ENCODE measurements around the gene DUSP18.
A peak's percentile ranks its signal among the peaks of the same experiment; 100 is the strongest.
"Not testable (repeated sequence)": the region's sequence is repeated elsewhere in the genome, so short reads cannot be mapped to it uniquely, and the experiment has no call there.

The DUSP18 gene

DNA sequence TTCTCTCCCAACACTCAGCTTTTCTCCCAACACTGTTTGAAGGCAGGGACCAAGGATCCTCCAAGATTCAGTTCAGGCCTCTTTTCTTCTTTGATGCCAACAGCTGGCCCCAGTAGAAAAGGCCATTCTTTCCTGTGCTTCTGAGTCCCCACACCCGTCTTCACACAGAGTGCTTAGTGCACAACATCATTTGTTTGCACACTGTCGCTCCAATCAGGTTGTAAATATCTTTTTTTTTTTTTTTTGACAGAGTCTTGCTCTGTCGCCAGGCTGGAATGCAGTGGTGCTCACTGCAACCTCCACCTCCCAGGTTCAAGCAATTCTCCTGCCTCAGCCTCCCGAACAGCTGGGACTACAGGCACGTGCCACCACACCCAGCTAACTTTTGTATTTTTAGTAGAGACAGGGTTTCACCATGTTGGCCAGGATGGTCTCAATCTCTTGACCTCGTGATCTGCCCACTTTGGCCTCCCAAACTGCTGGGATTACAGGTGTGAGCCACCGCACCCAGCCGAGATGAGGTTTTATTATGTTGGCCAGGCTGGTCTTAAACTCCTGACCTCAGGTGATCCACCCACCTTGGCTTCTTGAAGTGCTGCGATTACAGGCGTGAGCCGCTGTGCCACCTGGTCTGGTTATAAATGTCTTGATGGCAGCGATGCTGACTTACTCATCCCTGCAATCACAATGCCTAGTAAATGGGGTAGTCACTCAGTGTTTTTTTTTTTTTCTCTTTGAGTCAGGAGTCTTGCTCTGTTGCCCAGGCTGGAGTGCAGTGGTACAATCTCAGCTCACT lies 12.4 kb upstream of the DUSP18 start:
- not testable (repeated sequence) for DNase-seq (ENCODE audit: low read depth in 2 of 2)

DNA sequence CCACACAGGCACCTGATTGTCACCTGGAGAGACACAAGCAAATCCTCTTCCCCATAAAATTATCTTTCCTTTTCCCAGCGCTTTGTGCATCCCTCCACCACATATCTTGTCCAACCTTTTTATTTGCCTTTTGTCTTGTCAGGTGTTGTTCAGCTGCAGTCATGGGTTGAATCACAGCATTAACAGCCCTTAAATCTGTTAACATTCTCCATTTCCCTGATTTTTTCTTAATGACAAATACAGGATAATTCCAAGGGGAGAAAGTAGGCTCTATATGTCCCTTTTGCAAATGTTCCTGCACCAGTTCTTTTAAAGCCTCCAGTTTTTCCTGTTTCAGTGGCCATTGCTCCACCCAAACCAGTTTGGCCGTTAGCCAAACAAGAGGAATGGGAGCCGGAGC lies 8.9 kb upstream of the DUSP18 start:
- DNase-seq (ENCODE audit: low read depth in 2 of 2), result not testable (repeated sequence)

DNA sequence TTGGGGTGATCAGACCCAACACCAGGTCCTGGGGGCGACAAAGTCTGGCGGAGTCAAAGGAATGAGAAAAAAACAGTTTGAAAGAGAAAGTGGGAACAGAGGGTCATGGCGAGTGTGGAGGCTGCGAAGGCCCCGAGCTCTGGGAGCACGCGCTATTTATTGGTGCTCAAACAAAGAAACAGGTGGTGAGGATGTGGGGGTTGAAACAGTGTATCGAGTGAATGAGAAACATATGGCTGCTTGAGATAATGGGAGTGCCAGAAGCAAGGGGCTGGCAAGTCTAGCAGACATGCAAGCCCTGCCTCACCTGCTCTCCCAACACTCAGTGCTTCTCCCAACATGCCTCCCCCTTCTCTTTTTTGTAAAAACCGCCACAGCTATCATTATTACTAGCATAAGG lies 7.8 kb upstream of the DUSP18 start:
- DNase-seq (ENCODE audit: low read depth in 2 of 2), result no peak

- DNase-seq (ENCODE audit: low read depth in 2 of 2), result no peak
These were observed 6.8 kb upstream of the DUSP18 start for GRCh38 chr22:30674482-30674881.

GRCh38 chr22:30673136-30673535 lies 5.5 kb upstream of the DUSP18 start:
- DNase-seq (ENCODE audit: low read depth in 2 of 2), result no peak

DNA sequence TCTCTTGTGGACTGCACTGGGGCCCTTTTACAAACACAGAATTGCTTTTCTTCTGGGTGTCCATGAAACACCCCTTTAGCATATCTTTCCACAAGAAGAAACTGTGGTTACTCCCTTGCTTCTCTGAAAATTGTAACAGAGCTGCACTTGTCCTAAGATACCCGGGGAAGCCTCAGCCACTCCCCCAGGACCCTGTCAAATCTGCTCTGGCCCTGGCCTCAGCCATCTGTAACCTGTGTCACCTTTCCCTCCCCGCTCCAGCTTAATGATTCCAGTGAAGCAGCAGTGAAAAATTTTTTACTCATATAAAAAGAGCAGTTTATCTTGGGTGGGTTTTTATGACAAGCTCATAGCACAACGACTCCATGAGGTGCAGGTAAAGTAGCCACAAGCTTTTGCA lies 3.4 kb upstream of the DUSP18 start:
- DNase-seq (ENCODE audit: low read depth in 2 of 2), result no peak

DNA sequence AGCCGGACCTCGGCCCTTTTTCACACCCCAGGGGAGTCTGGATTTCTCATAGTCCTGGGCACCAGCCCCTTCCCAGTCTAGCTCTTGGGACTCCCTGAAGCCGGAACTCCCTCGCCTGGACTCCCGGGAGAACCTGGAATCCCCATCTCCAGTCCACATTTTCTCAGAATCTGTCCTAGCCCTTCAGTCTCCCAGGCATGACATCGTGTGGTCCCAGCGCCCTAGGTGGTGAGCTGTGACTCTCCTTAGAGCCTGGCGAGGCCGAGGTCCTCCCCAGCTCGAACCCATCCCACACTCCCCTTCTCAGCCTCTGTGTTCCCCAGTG lies 673 bp upstream of the DUSP18 start:
- DNase-seq (ENCODE audit: low read depth in 2 of 2), result no peak

DNA sequence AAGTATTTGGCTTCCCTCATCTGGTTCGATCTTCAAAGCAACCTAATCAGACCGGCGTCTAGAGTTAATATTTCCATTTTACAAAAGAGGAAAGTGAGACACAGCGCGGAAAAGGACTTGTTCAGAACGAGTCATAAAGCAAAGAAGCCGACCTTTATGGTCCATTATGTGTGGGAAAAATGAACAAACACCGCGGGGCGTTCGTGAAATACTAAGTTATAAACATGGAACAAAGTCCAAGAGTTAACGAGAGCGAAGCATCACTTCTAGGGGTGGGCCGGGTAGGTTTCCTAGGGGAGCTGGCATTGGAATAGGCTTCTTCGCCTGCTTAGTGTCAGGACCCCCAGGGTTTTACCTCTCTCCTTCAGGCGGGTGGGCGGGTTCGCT lies 575 bp downstream of the DUSP18 start:
- DNase-seq (ENCODE audit: low read depth in 2 of 2), result no peak

DNA sequence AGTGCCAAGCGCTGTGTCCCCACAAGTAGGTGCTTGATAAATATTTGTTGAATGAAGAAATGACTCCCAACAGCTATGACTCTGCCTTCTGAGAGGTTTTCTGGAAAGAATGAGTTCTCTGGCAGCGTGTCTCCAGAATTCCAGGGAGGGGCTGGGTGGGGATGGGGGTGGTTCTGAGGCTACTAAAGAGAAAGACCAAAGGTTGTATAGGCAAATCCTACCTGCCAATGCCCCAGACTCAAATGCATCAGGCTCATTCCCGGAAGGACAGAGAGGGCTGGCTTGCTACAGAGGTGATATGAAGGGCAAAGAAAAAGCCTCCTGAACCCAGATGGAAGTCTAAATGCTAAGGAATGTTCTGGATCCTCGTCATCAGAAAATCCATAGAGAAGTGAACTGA lies 1.9 kb downstream of the DUSP18 start:
- DNase-seq (ENCODE audit: low read depth in 2 of 2), result no peak

GRCh38 chr22:30665266-30665665 lies 2.4 kb downstream of the DUSP18 start:
- DNase-seq (ENCODE audit: low read depth in 2 of 2), result no peak

DNA sequence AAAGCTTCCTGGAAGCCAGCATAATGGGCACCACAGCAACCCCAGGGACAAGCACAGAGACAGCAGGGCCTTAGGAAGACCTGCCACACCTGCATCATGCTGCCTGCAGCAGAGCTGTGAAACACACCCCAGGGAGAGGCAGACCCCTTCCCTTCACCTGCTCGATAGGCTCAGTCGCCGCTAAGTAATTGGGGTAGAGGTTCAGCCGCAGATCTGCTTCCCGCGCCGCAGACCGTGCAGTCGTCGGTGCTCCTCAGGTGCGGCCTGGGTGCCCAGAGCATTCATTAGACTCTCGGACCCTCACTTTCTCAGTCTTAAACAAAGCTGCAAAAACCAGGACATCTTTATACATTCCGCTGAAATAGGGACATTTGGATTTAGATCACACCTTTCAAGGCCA lies 2.9 kb downstream of the DUSP18 start:
- no peak for DNase-seq (ENCODE audit: low read depth in 2 of 2)

- DNase-seq (ENCODE audit: low read depth in 2 of 2), result no peak
These were observed 5.6 kb downstream of the DUSP18 start for GRCh38 chr22:30662040-30662439.

DNA sequence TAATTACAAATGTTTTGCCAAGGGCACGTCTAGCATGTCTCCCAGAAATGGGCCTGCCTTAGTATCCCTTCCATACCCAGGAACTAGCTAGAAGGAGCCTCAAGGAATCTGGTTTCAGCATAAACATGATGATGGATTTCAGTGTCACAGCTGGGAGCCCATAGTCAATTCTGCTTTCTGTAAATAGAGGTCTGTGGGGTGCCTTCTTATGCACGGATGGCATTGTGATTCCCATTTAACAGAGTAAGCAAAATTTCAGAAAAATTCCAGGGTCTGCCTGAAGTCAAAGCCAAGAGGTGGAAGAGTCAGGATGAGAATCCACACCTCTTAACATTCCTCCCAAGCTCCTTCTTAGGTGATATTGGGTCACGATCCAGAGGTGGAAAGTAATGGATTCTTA lies 12.1 kb downstream of the DUSP18 start:
- DNase-seq (ENCODE audit: low read depth in 2 of 2), result no peak

- DNase-seq (ENCODE audit: low read depth in 2 of 2), result no peak
These were observed 13.3 kb downstream of the DUSP18 start for GRCh38 chr22:30654361-30654760.

GRCh38 chr22:30652852-30653251 lies 14.8 kb downstream of the DUSP18 start:
- no peak for DNase-seq (ENCODE audit: low read depth in 2 of 2)

DNA sequence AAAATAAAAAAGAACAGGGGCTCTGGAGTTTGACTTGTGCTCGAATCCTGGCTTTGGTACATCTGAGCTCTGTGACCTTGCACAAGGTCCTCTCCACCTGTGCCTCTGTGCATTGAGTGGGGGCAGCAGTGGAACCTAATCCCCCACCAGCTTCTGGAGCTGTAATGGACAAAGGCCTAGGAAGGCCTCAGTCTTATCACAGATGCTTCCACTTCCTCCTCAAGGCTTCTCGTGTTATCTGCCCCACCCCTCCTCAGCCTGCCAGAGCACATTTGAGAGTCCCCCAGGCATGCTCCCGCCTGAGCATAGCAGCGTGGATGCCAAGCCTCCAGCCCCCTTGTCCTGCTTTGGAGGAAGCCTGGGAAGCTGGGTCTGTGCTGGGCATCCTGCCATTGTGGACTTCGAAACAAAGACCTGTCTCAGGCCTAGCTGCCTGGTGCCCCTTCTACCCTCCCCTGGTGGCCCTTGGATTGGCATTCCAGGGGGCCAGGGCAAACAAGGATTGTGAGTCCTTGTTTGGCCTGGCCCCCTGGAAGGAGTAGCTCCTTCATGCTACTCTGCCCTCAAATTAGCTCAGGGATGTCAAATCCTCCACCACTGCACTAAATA lies 17.1 kb downstream of the DUSP18 start:
- DNase-seq (ENCODE audit: low read depth in 2 of 2), result no peak

DNA sequence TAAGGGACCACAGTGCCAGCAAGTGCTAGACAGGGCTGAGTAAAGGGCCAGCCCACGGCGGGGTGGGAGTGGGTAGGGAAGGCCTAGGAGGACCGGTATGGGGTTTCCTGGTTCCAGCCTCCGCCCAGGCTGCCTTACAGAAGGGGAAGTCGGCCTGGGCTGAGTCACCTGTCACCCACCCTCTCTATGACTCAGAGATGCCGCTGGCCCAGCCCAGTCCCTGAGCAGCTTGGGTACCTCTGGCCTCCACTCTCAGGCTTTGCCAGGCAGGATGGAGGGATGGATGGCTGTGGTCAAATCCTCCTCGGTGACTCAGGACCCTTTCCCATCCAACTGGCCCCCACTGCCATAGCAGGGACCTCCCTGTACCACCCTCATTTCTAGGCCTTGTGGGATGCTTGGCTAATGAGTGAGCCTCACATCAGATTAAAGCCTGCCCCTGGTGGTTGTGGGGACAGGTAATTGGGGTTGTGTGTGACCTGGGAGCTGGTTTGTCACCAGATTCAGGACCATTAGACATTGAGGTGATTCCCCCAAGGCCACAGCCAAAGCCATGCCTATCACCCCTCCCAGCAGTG lies 18.2 kb downstream of the DUSP18 start:
- DNase-seq (ENCODE audit: low read depth in 2 of 2), result peak in 1 of 2 experiments; percentile 8

- DNase-seq (ENCODE audit: low read depth in 2 of 2), result no peak
These were observed 18.9 kb downstream of the DUSP18 start for GRCh38 chr22:30648825-30649224.

DNA sequence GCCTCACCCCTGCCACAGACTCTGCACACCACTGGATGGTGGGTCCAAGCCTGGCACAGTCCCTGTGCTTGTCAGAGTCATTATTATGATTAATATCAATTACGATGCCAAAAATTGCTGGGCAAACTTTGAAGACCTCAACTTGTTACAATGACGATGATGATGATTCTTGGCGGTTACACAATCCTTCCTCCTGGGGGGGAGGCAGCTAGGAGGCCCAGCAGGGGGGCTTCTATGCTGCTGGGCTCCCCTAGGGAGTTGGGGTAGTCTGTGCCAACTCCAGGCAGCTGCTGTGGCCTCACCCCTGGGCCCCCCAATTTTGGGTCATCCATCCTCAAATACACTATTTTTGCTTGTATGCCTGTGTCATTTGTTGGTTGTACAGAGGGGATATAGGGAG lies 20.1 kb downstream of the DUSP18 start:
- DNase-seq (ENCODE audit: low read depth in 2 of 2), result no peak

DNA sequence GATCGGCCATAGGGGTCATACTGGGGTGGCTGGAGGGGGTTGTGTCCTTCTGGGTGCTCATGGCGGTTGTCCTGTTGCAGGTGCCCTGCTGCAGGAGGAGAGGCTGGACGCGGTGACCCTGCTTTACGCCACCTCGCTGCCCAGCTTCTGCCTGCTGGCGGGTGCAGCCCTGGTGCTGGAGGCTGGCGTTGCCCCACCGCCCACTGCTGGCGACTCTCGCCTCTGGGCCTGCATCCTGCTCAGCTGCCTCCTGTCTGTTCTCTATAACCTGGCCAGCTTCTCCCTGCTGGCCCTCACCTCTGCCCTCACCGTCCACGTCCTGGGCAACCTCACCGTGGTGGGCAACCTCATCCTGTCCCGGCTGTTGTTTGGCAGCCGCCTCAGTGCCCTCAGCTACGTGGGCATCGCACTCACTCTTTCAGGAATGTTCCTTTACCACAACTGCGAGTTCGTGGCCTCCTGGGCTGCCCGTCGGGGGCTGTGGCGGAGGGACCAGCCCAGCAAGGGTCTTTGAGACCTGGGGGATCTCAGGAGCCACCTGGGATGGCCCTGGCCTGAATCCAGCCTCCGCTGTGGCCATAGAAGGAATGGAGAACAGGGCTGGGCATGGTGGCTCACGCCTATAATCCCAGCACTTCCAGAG lies 21.0 kb downstream of the DUSP18 start:
- DNase-seq (ENCODE audit: low read depth in 2 of 2), result no peak

- no peak for DNase-seq (ENCODE audit: low read depth in 2 of 2)
These were observed 24.4 kb downstream of the DUSP18 start for GRCh38 chr22:30643055-30643875.

- DNase-seq (ENCODE audit: low read depth in 2 of 2), result no peak
These were observed 26.7 kb downstream of the DUSP18 start for GRCh38 chr22:30640839-30641430.

Data from fibroblast of skin of left biceps (primary cell).